Adrenal gland (tissue), 5 donors: ENCODE measurements around the gene KRT1.

Source experiments
- CTCF ChIP-seq, 6 experiments: fragments of 450-650 bp in 4 of 6; fragments of 200-600 bp in 2 of 6; sonication (generic) in 1 of 6; IDR thresholded peaks; 1 replicate in 5 of 6; 2 replicates in 1 of 6; pipeline versions ENCODE4 v1.5.1 to v1.8.0; 2016 to 2021; ENCODE audit warnings: antibody characterized with exemption in 6 of 6, mild to moderate bottlenecking in 2 of 6, moderate library complexity in 1 of 6
- POLR2A ChIP-seq, 2 donors: fragments of 450-650 bp; IDR thresholded peaks; one replicate each; pipeline ENCODE4 v1.6.1; 2017; ENCODE audit warnings: antibody characterized with exemption in 2 of 2, mild to moderate bottlenecking in 2 of 2, moderate library complexity in 1 of 2
- donor health status: DM: no; HTN: no; CAD: no.

- no peak for TF ChIP-seq CTCF (IDR thresholded peaks at IDR 0.05)
- no peak for TF ChIP-seq POLR2A (IDR thresholded peaks at IDR 0.05)
Observed at GRCh38 chr12:52703424-52703823, 23.2 kb upstream of the KRT1 start, which contains the start of gene KRT77.
